Measurements from ENCODE around the gene RAPGEF4.
A peak's percentile ranks its signal among the peaks of the same experiment; 100 is the strongest.
"Not testable (repeated sequence)": the region's sequence is repeated elsewhere in the genome, so short reads cannot be mapped to it uniquely, and the experiment has no call there.

Gene RAPGEF4

DNA sequence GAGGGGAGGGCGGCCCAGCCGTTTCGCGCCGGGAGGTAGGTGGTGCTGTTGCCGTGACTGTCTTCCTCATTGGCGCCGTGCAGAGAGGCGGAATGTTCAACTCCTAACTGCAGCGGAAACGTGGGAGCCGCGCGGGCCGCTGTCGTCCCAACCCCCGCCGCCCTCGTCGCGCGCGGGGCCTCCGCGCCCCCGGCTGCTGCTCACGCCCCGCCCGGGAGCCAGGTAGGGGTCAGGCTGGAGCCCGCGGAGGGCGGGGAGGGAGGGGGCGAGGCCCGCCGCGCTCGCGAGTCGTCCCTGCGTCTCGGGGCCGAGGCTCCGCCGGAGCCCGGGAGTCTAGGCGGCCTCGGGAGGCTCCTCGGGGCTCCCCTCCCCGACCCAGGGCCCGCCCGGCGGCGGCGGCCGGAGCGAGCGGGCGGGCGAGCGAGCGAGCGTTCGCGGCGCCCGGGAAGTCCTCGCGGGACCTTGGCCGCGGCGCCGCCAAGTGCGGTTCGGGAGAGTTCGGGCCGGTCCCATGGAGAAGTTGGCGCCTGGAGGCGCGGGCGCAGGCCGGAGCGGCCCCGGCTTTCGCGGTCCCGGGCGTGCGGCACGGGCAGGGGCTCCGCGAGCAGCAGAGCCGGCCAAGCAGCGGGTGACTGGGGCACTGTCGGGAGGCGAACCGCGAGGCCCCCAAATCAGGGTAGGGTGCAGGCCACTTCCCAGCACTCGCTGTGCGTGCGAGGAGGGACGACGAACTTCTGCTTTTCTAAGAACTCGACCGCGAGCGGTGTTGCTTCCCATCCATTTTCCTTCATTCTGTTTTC lies 340.3 kb downstream of the RAPGEF4 start, which contains the start of gene MAP3K20:
Gene MAP3K20 (plus strand): TSS at position 66 of the 800 bp plus-strand sequence. CDS start 15,186 bp downstream, outside the sequence.
- Mint-ChIP-seq H3K4me1 (peaks cover 30% of the 10 kb centered on the region), H3K9me3 (no peaks in the 10 kb centered on the region), H3K27ac (peak within 1 kb of the TSS; percentile 80 to 87), H3K27me3 (peaks cover 45% of the 10 kb centered on the region), H3K4me3 (peak within 1 kb of the TSS; percentile 81 to 86)
- ATAC-seq, result peak; percentile 82
- DNase-seq, result peak; percentile 36 to 55

DNA sequence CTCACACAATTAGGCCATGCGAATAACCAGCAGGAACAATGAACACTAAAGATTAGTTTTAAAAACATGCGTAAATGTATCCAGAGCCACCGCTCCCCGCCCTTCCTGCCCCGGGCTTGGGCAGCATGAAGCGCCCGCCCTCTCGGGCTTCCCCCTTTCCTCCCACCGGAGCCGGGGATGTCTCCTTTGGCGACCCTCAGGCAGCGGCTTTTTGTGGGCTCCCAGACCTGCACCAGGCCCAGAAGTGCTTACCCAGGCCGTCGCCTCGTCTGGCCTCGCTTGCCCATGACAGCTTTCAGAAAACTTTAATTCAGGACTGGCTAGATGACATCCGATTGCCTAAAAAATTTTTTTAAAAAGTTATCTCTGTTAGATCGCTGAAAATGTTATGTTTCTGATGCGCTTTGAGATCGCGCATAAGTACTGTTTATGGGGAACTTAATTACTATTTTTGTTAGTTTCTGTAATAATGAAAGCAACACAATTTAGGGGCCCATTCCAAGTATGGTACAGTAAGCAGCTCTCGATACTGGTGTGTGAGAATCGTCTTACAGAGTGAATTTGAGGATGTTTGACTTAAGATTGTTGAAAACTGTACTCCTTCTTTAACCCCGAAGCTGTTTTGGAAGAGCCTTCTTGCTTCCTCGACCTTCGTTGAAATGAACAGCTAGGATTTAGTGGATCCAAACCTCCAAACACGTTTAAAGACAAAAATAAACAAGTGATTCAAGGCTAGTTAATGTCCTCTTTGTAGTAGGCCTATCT lies 341.1 kb downstream of the RAPGEF4 start:
- H3K27ac Mint-ChIP-seq, result peak overlapping the region; percentile 70 to 87
- ATAC-seq (peak; percentile 31), DNase-seq (peak in 1 of 2 donors; percentile 43)
- H3K4me1 Mint-ChIP-seq, result peaks cover 30% of the 10 kb centered on the region
- H3K4me3 Mint-ChIP-seq, result peak overlapping the region; percentile 81 to 86
- no peaks in the 10 kb centered on the region for H3K9me3 Mint-ChIP-seq
- H3K27me3 Mint-ChIP-seq, result peaks cover 44% of the 10 kb centered on the region

DNA sequence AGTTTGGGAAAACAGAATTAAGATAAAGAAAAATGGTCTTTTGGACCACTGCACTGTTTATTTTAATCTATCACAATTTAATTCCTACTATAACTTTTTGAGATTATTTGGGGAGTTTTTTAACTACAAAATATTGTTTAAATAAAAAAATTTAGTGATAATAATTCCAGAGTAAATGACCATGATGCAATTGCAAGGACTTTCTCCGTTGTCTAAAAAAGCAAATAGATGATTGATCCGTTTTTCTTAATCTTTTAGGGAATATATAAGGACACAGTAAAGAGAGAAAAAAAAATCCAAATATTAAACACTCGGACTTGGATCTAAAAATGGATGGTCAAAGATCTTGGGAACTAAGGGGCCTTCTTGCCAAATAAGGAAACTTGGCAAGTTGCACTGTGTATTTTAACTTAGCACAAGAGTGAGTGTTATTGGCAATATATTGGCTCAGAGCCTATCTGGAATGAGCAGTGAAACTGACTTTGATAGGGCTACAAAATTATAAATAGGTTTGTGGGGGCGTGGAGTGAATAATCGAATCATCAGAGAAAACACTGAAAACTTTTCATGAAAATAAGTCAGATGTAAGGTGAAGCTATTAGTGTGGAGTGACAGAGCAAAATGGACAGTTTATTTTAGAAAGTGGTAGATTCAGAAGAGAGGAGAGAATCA lies 342.0 kb downstream of the RAPGEF4 start:
- Mint-ChIP-seq H3K4me3 (peak overlapping the region in 1 of 2 donors; percentile 81), H3K9me3 (no peaks in the 10 kb centered on the region), H3K27ac (no peak overlapping the region), H3K27me3 (peaks cover 38% of the 10 kb centered on the region), H3K4me1 (peaks cover 30% of the 10 kb centered on the region)
- DNase-seq (no peak), ATAC-seq (no peak)

DNA sequence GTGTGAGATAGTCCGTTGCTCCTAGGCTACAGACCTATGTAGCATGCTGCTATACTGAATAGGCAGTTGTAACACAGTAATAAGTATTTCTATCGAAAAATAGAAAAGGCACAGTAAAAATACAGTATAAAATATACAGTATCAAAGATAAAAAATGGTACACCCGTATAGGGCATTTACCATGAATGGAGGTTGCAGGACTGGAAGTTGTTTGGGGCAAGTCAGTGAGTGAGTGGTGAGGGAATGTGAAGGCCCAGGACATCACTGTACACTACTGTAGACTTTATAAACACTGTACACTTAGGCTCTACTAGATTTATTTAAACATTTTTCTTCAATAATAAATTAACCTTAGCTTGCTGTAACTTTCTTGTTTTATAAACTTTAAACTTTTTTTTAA lies 343.5 kb downstream of the RAPGEF4 start:
- Mint-ChIP-seq H3K4me3 (no peak overlapping the region), H3K27me3 (peaks cover 38% of the 10 kb centered on the region), H3K4me1 (peaks cover 29% of the 10 kb centered on the region), H3K27ac (no peak overlapping the region), H3K9me3 (no peaks in the 10 kb centered on the region)
- DNase-seq, result no peak
- no peak for ATAC-seq

DNA sequence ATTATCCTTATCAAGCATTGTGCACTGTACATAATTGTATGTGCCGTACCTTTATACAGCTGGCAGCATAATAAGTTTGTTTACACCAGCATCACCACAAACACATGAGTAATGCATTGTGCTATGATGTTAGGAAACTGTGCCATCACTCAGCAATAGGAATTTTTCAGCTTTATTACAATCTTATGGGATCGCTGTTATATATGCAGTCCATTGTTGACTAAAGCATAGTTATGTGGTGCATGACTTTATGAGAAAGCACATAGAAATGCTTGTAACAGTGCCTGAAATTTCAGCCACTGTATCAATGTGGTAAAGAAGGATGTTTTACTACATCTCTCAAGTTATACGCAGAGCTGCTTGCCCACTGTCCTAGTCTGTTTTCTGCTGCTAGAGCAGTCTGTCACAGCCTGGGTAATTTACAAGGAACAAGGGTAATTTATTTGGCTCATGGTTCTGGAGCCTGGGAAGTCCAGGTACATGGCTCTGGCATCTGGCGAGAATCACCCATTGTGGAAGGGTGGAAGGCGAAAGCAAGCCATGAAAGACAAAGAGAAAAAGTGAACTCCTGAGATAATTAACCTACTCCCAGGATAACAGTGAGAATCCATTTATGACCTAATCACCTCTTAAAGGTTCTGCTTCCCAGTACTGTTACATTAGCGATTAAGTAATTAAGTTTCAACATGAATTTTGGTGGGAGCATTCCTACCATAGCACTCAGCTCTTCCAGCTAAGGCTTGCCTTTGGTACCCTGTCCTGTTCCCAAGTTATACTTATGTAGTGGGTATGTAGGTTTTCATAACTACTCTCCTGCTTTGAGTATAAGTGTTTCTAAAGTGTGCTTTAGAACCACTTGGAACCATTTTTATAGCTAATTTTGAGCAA lies 344.6 kb downstream of the RAPGEF4 start:
- no peak for ATAC-seq
- H3K27ac Mint-ChIP-seq, result no peak overlapping the region
- peaks cover 31% of the 10 kb centered on the region for H3K27me3 Mint-ChIP-seq
- H3K9me3 Mint-ChIP-seq, result no peaks in the 10 kb centered on the region
- no peak overlapping the region for H3K4me3 Mint-ChIP-seq
- peaks cover 18% of the 10 kb centered on the region for H3K4me1 Mint-ChIP-seq
- no peak for DNase-seq

DNA sequence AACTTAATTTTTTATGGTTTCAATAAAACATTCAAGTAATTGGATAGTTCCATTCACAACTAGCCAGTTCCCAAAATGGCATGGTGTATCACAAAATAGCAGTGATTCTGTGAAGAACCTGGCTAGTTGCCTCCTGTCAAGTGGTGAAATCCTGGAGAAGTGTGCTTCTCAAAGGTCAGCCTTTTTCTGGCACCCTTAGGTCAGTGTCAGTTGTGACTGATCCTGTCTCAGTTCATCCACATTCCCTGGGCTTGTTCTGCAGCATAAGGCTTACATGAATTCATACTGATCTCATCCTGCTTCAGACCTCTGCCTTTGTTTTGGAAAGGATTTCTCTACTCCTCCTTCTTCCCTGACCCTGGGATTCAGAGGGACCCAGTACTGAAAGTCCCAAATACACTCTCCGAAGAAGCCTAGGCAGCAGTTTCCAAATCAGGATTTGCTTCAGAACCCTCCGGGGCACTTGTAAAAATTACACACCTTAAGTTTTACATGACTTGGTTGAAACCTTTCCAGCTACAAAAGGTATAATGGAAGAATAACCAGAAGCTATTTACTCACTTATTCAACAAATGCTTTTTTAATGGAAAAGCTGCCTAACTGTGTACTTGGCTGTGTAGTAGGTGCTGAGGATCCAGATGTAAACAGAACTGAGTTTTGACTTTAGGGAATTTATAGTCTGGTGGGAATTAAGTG lies 351.0 kb downstream of the RAPGEF4 start:
- no peaks in the 10 kb centered on the region for H3K4me1 Mint-ChIP-seq
- H3K27me3 Mint-ChIP-seq, result peaks cover 42% of the 10 kb centered on the region
- no peak overlapping the region for H3K27ac Mint-ChIP-seq
- no peak overlapping the region for H3K4me3 Mint-ChIP-seq
- no peak for ATAC-seq
- DNase-seq, result no peak
- H3K9me3 Mint-ChIP-seq, result no peaks in the 10 kb centered on the region

DNA sequence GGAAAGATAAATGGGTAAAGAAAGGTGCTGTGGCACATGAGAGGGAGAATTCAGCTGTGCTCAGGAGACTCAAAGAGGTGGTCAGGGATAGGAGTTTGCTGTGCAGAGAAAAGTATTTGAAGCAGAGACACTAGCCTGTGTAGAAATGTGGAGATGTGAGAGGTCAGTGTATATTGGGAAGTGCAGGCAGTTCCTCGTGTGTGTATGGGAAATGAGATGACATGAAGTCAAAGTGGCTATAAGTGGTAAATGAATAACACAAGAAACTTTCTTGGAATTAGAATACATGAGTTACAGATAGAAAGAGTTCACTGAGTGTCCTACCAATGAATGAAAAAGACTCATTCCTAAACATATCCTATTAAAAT lies 351.6 kb downstream of the RAPGEF4 start:
- Mint-ChIP-seq H3K4me3 (no peak overlapping the region), H3K4me1 (no peaks in the 10 kb centered on the region), H3K9me3 (no peaks in the 10 kb centered on the region), H3K27me3 (peaks cover 42% of the 10 kb centered on the region), H3K27ac (no peak overlapping the region)
- ATAC-seq (no peak), DNase-seq (no peak)

DNA sequence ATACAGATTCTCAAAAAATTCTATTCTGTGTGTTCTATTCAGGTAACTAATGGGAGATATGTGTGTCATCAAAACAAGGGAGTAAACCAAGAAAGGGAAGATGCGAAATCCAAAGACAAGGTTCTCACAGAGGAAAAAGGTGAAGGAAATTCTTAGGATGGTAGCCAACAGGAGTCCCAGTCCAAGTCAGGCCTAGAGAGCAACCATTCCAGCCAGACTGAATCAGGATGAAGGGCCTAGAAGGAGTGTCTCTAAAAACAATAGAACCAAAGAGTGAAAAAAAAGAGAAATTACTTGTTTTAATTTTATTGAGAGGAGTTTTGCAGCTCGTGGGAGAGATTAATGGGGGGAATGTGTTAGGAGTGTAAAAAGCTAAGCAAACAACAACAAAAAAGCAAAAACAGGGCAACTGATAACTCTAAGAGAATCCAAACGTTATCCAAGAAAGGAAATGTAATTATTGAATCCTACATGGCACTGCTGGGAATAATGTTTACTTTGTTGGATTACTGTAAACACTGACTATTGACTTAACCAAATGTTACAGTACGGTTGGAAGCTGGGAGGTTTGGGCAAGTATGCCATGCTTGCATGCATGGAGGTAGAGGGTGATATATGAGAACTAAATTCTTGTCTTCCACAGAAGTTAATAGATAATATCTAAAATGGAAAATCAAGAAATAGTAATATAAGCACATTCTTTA lies 352.3 kb downstream of the RAPGEF4 start:
- Mint-ChIP-seq H3K4me3 (no peak overlapping the region), H3K27ac (no peak overlapping the region)

DNA sequence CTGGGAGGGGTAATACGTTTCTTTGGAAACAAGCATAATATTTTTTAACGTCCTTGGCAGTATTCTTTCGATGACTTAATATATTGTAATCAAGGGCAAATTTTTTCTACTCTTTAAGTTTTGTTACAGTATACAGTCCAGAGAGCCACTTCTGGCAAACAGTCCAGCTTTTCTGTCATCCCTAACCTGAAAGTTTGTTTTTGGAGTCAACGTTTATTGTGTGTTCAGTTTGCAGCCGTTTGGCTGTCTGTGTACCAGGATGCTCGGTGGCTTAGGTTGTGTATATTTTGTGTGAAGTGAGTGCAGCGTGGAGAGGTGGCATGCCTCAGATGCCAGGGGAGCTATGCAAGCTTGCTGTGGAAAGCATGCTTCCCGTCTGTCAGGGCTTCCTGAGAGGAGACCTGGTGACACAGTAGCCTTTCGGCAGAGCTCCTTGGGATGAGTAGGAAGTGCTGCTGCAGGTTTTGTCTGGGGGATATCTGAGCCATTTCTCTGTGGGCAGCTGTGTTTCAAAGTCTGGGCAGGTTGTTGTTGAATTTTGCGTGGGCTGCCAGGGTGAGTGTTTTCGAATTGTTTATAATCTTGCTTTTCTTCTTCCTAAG lies 354.7 kb downstream of the RAPGEF4 start:
- no peak for DNase-seq

More for the DNA sequence above, 352.3 kb downstream of the RAPGEF4 start:
- no peak for DNase-seq
- H3K9me3 Mint-ChIP-seq, result no peaks in the 10 kb centered on the region
- ATAC-seq, result no peak
- no peaks in the 10 kb centered on the region for H3K4me1 Mint-ChIP-seq
- peaks cover 37% of the 10 kb centered on the region for H3K27me3 Mint-ChIP-seq

DNA sequence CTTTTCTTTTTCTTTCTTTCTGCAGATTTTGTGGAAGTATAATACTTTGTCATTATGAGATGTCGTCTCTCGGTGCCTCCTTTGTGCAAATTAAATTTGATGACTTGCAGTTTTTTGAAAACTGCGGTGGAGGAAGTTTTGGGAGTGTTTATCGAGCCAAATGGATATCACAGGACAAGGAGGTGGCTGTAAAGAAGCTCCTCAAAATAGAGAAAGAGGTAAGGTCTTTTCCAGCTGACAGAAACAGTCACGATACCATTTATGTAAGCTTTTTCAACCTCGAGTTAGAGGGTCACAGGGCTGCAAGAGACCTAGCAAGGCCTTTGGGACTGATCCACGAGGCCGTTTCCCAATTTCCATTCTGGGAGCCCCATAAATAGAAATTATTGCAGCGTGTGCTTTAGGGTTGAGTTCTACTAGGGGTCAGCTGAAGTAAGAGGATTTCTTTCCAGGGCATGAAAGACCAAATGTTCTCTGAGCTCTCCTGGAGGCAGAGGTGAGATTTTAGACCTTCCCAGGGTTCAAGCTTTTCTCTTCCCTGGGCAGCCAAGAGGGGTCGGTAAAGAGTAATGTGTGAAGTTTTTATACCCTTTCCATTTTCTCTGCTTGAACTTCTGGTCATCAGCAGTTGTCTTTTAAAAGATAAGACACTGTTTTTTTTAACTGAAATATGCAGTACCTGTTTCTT lies 355.5 kb downstream of the RAPGEF4 start:
- H3K27me3 Mint-ChIP-seq, result peaks cover 36% of the 10 kb centered on the region
- H3K4me3 Mint-ChIP-seq, result no peak overlapping the region
- no peak for DNase-seq
- H3K9me3 Mint-ChIP-seq, result no peaks in the 10 kb centered on the region
- no peaks in the 10 kb centered on the region for H3K4me1 Mint-ChIP-seq
- H3K27ac Mint-ChIP-seq, result no peak overlapping the region
- ATAC-seq, result no peak

More for the DNA sequence above, 354.7 kb downstream of the RAPGEF4 start:
- no peak for ATAC-seq
- Mint-ChIP-seq H3K9me3 (no peaks in the 10 kb centered on the region), H3K4me3 (no peak overlapping the region), H3K27ac (no peak overlapping the region), H3K27me3 (peaks cover 36% of the 10 kb centered on the region), H3K4me1 (no peaks in the 10 kb centered on the region)

DNA sequence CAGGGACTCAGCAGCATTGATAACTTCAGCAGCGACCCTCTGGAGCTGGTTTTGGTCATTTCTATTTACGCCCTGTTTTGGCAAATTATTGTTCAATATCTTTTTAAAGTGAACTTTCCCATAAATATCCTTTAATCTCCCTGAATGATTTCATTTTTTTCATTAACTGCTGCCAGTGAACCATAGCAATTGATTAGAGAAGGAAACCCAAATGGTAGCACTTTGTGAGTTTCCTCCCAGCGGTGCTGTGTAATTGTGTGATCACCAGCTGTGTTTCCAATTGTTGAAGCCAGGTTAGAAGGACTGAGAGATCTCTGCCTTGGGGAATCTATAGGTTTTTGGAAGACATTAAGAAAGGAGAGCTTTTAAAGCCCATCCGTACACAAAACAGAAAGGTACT lies 356.3 kb downstream of the RAPGEF4 start:
- no peak overlapping the region for H3K4me3 Mint-ChIP-seq
- H3K27ac Mint-ChIP-seq, result no peak overlapping the region
- ATAC-seq, result no peak
- no peaks in the 10 kb centered on the region for H3K9me3 Mint-ChIP-seq
- no peaks in the 10 kb centered on the region for H3K4me1 Mint-ChIP-seq
- DNase-seq, result no peak
- peaks cover 34% of the 10 kb centered on the region for H3K27me3 Mint-ChIP-seq

DNA sequence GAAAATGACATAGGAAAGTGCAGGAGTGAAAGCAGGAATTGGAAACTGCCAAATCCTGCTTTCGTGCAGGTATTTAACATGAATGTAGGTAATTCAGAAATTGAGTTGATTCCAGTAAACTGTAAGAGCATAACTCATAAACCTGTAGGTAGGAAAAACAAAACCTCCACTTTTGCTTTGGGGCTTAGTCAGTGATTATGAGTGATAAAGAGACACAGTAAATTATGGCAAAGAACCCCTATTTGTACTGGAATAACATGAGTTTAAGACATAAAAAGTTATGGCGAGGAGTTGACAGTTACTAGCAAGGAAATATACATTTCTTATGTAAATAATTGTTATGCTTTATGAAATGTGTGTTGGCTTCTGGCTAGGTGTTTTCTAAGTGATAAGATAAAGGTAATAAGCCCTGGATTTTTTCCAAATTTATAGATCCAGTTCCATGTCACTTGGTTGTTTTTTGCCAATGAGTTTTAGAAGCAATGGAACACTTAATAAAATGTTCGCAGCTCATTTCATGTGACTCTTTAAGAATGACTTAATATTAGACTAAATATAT lies 357.3 kb downstream of the RAPGEF4 start:
- Mint-ChIP-seq H3K27me3 (peaks cover 24% of the 10 kb centered on the region), H3K27ac (no peak overlapping the region), H3K4me1 (no peaks in the 10 kb centered on the region), H3K4me3 (no peak overlapping the region), H3K9me3 (no peaks in the 10 kb centered on the region)
- no peak for ATAC-seq
- DNase-seq, result no peak

DNA sequence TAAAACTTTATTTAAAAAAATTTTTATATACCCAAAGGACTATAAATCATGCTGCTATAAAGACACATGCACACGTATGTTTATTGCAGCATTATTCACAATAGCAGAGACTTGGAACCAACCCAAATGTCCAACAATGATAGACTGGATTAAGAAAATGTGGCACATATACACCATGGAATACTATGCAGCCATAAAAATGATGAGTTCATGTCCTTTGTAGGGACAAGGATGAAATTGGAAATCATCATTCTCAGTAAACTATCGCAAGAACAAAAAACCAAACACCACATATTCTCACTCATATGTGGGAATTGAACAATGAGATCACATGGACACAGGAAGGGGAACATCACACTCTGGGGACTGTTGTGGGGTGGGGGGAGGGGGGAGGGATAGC lies 358.0 kb downstream of the RAPGEF4 start:
- not testable (repeated sequence) for H3K27ac Mint-ChIP-seq, DNase-seq, H3K4me1 Mint-ChIP-seq, H3K4me3 Mint-ChIP-seq, H3K9me3 Mint-ChIP-seq, ATAC-seq
- H3K27me3 Mint-ChIP-seq, result peaks cover 17% of the 10 kb centered on the region

Measured in stimulated activated naive CD8-positive, alpha-beta T cell treated with anti-CD3 and anti-CD28 coated beads, Interleukin-15, amount 100 ng/mL, for 72 hours (primary cell).